Measurements from ENCODE around the gene MS4A10.

Gene MS4A10

GRCh38 chr11:60767388-60767811 lies 17.7 kb upstream of the MS4A10 start:
- no peak for DNase-seq

DNA sequence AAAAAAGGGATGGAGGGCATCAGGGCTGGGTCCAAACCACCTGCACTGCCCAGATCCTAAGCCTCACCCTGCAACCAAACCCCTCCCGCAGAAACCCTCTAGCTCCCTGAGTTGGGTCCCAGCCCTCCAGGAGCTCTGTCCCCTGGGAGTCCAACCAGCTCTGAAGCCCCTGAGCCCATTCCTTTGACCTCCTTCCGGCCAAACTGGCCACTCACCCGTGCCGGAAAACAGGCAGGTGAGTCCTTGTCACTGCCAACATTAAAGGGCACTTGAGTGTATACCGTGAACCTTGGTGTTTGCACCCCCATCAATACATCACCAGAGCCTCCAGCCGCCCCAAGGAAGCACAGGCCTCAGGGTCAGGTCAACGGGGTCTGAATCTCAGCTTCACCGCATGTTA lies 16.9 kb upstream of the MS4A10 start:
- DNase-seq = no peak

- DNase-seq = no peak
These were observed 15.9 kb upstream of the MS4A10 start for GRCh38 chr11:60769273-60769672.

- DNase-seq = no peak
These were observed 15.3 kb upstream of the MS4A10 start for GRCh38 chr11:60769811-60770210.

- no peak for DNase-seq
These were observed 14.0 kb upstream of the MS4A10 start for GRCh38 chr11:60771146-60771545.

DNA sequence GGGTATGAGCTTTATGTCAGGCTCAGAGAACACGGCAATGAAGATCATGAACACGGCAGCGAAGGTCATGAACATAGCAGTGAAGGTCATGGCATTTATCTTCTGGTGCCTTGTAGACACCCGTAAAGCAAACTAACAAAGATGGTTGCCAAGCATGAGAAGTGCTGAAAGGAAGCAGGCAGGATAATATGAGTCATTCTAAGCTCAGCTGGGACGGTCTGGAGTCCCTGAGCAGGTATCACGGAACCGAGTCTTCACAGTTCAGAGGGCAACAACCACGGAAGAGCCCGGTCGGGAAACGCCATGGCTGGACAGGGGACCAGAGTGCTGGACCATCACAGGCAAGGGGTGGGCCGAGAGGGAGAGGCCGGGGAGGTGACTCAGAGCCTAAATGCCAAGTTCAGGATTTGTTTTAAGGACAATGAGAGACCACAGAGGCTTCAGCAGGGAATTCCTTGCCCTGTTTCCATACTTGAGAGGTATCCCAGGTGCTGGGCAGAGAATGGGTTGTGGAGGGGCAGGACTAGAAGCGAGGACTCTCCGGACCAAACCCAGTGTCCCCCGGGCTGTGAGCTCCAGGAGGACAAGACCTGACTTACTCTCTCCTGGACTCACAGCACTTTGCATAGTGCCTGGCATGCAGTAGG lies 13.1 kb upstream of the MS4A10 start:
- DNase-seq = no peak

GRCh38 chr11:60772666-60773065 lies 12.5 kb upstream of the MS4A10 start:
- DNase-seq = no peak

GRCh38 chr11:60774726-60775125 lies 10.4 kb upstream of the MS4A10 start:
- no peak for DNase-seq

DNA sequence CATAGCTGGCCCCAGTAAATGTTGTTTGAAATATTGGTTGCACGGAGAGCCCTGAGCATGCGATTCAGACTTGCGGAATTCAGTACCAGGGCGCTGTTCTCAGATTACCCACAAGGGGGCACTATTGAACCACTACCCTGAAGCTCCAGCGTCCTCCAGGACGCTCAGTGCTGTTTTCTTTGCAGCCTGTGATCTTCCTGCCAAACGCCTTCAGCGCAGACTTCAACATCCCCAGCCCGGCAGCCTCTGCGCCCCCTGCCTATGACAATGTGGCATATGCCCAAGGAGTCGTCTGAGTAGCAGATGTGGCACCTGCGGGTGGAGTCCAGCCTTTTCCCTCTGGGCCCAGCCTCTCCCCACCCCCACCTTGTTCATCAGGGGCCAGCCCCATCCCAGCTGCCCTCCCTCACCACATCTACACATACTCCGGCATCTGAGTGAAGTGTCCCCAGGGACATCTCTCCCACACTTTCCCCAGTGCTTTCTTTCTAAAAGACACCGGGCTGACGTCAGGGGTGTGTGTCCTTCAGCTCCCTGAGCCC lies 9.6 kb upstream of the MS4A10 start:
- peak; percentile 90 for DNase-seq

- no peak for DNase-seq
These were observed 9.0 kb upstream of the MS4A10 start for GRCh38 chr11:60776167-60776566.

GRCh38 chr11:60777106-60777505 lies 8.0 kb upstream of the MS4A10 start:
- no peak for DNase-seq

DNA sequence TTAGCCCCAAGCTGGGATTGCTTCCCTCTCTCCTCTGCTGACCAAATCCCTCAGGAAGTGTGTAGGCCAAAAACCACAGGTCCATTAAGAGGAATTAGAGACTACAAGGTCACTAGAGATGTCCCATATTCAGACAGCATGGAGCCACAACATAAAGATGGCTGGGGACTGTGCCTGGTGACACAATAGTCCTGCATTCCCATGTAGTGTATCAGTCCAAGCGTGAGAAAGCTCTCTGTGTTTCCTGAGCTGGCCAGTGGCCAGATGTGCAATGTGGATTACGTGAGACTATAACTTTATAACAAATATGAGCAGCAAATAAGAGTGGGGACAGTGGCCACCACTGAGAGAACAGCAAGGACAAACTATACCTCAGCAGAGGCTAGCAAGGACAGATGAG lies 7.6 kb upstream of the MS4A10 start:
- no peak for DNase-seq

- no peak for DNase-seq
These were observed 5.1 kb upstream of the MS4A10 start for GRCh38 chr11:60780065-60780464.

- DNase-seq = no peak
These were observed 4.4 kb upstream of the MS4A10 start for GRCh38 chr11:60780774-60781173.

GRCh38 chr11:60781286-60781980 lies 3.7 kb upstream of the MS4A10 start:
- no peak for DNase-seq

GRCh38 chr11:60781981-60782316 lies 3.2 kb upstream of the MS4A10 start:
- no peak for DNase-seq

DNA sequence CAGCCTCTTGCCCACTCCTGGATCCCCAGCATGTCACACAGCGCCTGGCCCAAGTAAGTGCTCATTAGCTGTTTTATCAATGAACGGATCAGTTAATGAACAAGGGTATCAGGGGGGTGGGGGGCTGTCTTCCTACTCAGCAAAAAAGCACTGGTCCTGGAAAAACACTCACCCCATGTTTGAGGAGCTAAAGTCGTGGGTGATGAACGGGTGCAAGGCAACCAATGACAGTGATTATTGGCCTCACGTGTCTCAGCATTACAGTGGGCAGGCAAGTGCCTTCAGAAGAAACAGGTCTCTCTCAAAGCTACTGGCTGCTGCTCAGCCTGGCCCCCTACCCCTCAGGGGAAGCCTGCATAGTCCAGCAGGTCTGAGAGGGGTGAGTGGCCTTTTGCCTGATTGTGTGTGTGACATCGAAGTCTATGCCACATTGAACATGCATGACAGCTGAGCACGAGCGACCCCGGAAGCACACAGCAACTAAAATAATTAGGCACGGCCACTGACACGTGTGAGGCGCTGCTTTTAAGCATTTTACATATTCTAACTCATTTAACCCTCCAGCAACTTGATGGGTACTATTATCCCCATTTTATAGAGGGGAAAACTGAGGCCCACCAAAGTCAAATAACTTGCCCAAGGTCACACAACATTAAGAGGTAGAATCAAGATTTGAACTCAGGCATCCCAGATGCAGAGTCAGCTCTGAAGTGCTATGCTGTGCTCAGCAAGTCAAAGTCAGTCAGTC lies 2.6 kb upstream of the MS4A10 start:
- DNase-seq = no peak

- no peak for DNase-seq
These were observed 2.0 kb upstream of the MS4A10 start for GRCh38 chr11:60783141-60783484.

- DNase-seq = no peak
These were observed 1.2 kb upstream of the MS4A10 start for GRCh38 chr11:60783911-60784310.

DNA sequence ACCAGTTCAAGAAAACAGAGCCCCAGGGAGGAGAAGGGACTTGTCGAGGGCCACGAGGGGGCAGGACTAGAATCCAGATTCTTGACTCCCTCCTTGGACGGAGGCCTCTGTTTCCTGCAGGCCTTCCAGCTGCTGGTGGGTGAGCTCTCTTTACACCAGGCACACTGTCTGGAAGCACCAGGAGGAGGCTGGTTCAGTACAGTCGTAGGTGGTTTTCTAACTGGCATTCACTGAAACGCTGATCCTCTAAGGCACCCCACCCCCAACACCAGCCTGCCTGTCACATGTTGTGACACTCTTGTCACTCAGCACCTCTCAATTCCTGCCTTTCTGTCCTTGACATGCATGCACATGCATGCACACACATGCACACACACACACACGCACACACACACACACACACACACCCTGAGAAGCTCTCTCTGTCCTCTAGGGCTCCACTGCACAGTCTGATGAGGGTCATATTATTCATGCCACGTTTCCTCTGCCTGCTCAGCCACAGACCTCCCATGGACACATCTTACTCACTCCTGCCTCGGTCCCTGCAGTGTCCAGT lies 751 bp downstream of the MS4A10 start:
- no peak for DNase-seq

- DNase-seq = peak; percentile 3
These were observed 1.9 kb downstream of the MS4A10 start for GRCh38 chr11:60786811-60787567.

- no peak for DNase-seq
These were observed 3.4 kb downstream of the MS4A10 start for GRCh38 chr11:60788401-60789125.

Measured in DMS79 treated with DMSO at 0.1 percent for 48 hours (cell line).